Endothelial cell of umbilical vein (primary cell): Measurements from ENCODE around the gene WDR5. TPM values are rescaled to one million over a fixed set of nuclear protein-coding genes. Genes with fewer than 3 reads are reported as not detected.

Experiments
- BruUV-seq: library from RNA; stranded (reverse); fragments of 400-500 nt; replicated peaks from 2 replicates; lab custom pipeline; 2021; lab: Mats Ljungman, UMichigan
- CTCF ChIA-PET: fragments of 300-600, 350-600 bp; sonication (Branson Sonifier 250); formaldehyde crosslinking; loops from one replicate; lab custom pipeline; 2021; ENCODE audit warnings: antibody characterized with exemption, inconsistent platforms; lab: Charles Lee
- POLR2A ChIA-PET: fragments of 300-600, 350-600 bp; sonication (Branson Sonifier 250); formaldehyde crosslinking; loops from one replicate; lab custom pipeline; 2021; ENCODE audit warnings: antibody characterized with exemption, inconsistent platforms; lab: Charles Lee
- DNase-seq: peaks from one replicate; pipeline ENCODE4 v3.0.0-alpha.2; 2011; ENCODE audit warnings: low read depth, low spot score
- FAIRE-seq: peaks from 2 replicates; lab custom pipeline; 2011; peaks lifted over from hg19 to GRCh38; lab: Jason Lieb, UNC
- H2AFZ ChIP-seq: 2 replicates; pipeline ENCODE4 v1.6.0; 2012; ENCODE audit warnings: low read depth, low read length, control low read depth, inconsistent platforms
- H3K27ac ChIP-seq: 2 replicates; pipeline ENCODE4 v1.5.1; 2011; ENCODE audit warnings: low read depth, mild to moderate bottlenecking, control low read depth, low read length, moderate library complexity; ENCODE audit not compliant: insufficient read depth
- H3K27me3 ChIP-seq, 2 experiments: 2 replicates each; pipeline versions ENCODE4 v1.6.0 to v1.6.1; 2011; ENCODE audit warnings: low read length in 2 of 2, mixed read lengths in 1 of 2; ENCODE audit not compliant: control insufficient read depth in 2 of 2, insufficient read depth in 2 of 2
- H3K36me3 ChIP-seq, 2 experiments: 2 replicates in 1 of 2; 3 replicates in 1 of 2; pipeline ENCODE4 v1.5.1; 2011; ENCODE audit warnings: low read length in 2 of 2, mild to moderate bottlenecking in 1 of 2, moderate library complexity in 1 of 2; ENCODE audit not compliant: control insufficient read depth in 2 of 2, insufficient read depth in 2 of 2; ENCODE audit errors: extremely low read depth in 1 of 2
- H3K4me1 ChIP-seq: 3 replicates; pipeline ENCODE4 v1.5.1; 2011; ENCODE audit warnings: mild to moderate bottlenecking, low read length; ENCODE audit not compliant: control insufficient read depth, insufficient read depth; ENCODE audit errors: extremely low read depth
- H3K4me2 ChIP-seq: 2 replicates; pipeline ENCODE4 v1.6.1; 2011; ENCODE audit warnings: low read length, control low read depth, mixed read lengths; ENCODE audit not compliant: insufficient read depth
- H3K4me3 ChIP-seq, 3 experiments: fragments of 200-600 bp in 1 of 3; sonication (generic), shearing (Covaris generic) in 1 of 3; replicated peaks in 1 of 3; 2 replicates each; pipeline ENCODE4 v1.5.1; 2011 to 2016; ENCODE audit warnings: control low read depth in 3 of 3, low read length in 3 of 3, mild to moderate bottlenecking in 2 of 3, inconsistent platforms in 1 of 3, low read depth in 1 of 3, moderate library complexity in 1 of 3; ENCODE audit not compliant: insufficient read depth in 1 of 3
- H3K79me2 ChIP-seq: 2 replicates; pipeline ENCODE4 v1.6.0; 2012; ENCODE audit warnings: low read length, inconsistent platforms; ENCODE audit not compliant: control insufficient read depth, insufficient read depth
- H3K9ac ChIP-seq: replicated peaks from 2 replicates; pipeline ENCODE3; 2011; ENCODE audit warnings: low read length, control low read depth; ENCODE audit not compliant: insufficient read depth; ENCODE audit errors: extremely low read depth
- H3K9me1 ChIP-seq: replicated peaks from 3 replicates; pipeline ENCODE4 v1.6.0; 2011; ENCODE audit warnings: mild to moderate bottlenecking, low read length; ENCODE audit not compliant: control insufficient read depth, insufficient read depth; ENCODE audit errors: extremely low read depth
- H3K9me3 ChIP-seq: replicated peaks from 2 replicates; pipeline ENCODE4 v1.5.1; 2012; ENCODE audit warnings: low read length, inconsistent platforms; ENCODE audit not compliant: control insufficient read depth, insufficient read depth
- H4K20me1 ChIP-seq: replicated peaks from 2 replicates; pipeline ENCODE3; 2011; ENCODE audit warnings: mild to moderate bottlenecking, low read length; ENCODE audit not compliant: control insufficient read depth, insufficient read depth; ENCODE audit errors: extremely low read depth
- CTCF ChIP-seq, 2 donors: IDR thresholded peaks; 1 replicate in 1 of 2; 2 replicates in 1 of 2; pipeline ENCODE4 v1.5.1; 2011; ENCODE audit warnings: low read length in 2 of 2, mild to moderate bottlenecking in 2 of 2, moderate library complexity in 2 of 2, control low read depth in 1 of 2, inconsistent platforms in 1 of 2, low read depth in 1 of 2; ENCODE audit not compliant: insufficient read depth in 1 of 2; ENCODE audit errors: extremely low read depth in 1 of 2
- EZH2 ChIP-seq: IDR thresholded peaks from 2 replicates; pipeline ENCODE4 v1.6.1; 2012; ENCODE audit warnings: borderline replicate concordance, low read depth, mild to moderate bottlenecking, moderate library complexity, low read length, inconsistent platforms; ENCODE audit not compliant: severe bottlenecking
- FOS ChIP-seq: IDR thresholded peaks from 2 replicates; pipeline ENCODE4 v1.6.1; 2011; ENCODE audit warnings: mild to moderate bottlenecking, low read length, moderate library complexity, borderline replicate concordance; ENCODE audit not compliant: insufficient read depth
- GATA2 ChIP-seq: IDR thresholded peaks from 2 replicates; pipeline ENCODE4 v1.7.0; 2011; ENCODE audit warnings: low read depth, mild to moderate bottlenecking, moderate library complexity, mixed read lengths, low read length; ENCODE audit not compliant: insufficient read length, insufficient read depth
- JUN ChIP-seq: IDR thresholded peaks from 2 replicates; pipeline ENCODE4 v1.6.1; 2011; ENCODE audit warnings: borderline replicate concordance, low read depth; ENCODE audit not compliant: insufficient read length, insufficient read depth
- MAX ChIP-seq: IDR thresholded peaks from 2 replicates; pipeline ENCODE4 v1.6.1; 2011; ENCODE audit not compliant: insufficient read depth, insufficient read length
- MYC ChIP-seq: IDR thresholded peaks from one replicate; pipeline ENCODE4 v1.6.1; 2011; ENCODE audit warnings: mild to moderate bottlenecking, low read depth, low read length
- POLR2A ChIP-seq: IDR thresholded peaks from 2 replicates; pipeline ENCODE4 v1.6.1; 2012; ENCODE audit warnings: low read depth, mild to moderate bottlenecking, control low read depth, low read length
- POLR2AphosphoS5 ChIP-seq: IDR thresholded peaks from 2 replicates; pipeline ENCODE4 v1.6.1; 2012; ENCODE audit warnings: low read depth, mild to moderate bottlenecking, control low read depth, low read length, moderate library complexity; ENCODE audit not compliant: insufficient read depth
- dilution Hi-C: fragments of 300-500 bp; cut with MboI; formaldehyde crosslinking; loops from one replicate; pipeline ENCODE4 v1.15.0; 2019; ENCODE audit warnings: low sequenced_read_pairs; ENCODE audit not compliant: extremely low pct_ligation_motif_present
- intact Hi-C: fragments of 100-400 bp; cut with micrococcal nuclease; formaldehyde crosslinking; loops from one replicate; pipeline ENCODE4 v1.10.0; 2022
- polyA plus RNA-seq, 4 experiments: library from polyadenylated mRNA; depleted of rRNA in 3 of 4; stranded (reverse) in 3 of 4; unstranded in 1 of 4; fragments of >200 nt; gene quantifications; 2 replicates each; pipeline versions ENCODE4 v1.2.1 to v1.2.3, GENCODE V29; 2011 to 2012; ENCODE audit warnings: missing spikeins in 1 of 4
- total RNA-seq: library from RNA; stranded (reverse); gene quantifications from 2 replicates; pipeline ENCODE4 v1.2.3, GENCODE V29; 2021

Gene WDR5
- total and polyA plus RNA-seq, 2 donors (not counting 3 experiments of a cell fraction or from before 2014, with no cell fraction given), result 32.1 to 42.5 TPM

DNA sequence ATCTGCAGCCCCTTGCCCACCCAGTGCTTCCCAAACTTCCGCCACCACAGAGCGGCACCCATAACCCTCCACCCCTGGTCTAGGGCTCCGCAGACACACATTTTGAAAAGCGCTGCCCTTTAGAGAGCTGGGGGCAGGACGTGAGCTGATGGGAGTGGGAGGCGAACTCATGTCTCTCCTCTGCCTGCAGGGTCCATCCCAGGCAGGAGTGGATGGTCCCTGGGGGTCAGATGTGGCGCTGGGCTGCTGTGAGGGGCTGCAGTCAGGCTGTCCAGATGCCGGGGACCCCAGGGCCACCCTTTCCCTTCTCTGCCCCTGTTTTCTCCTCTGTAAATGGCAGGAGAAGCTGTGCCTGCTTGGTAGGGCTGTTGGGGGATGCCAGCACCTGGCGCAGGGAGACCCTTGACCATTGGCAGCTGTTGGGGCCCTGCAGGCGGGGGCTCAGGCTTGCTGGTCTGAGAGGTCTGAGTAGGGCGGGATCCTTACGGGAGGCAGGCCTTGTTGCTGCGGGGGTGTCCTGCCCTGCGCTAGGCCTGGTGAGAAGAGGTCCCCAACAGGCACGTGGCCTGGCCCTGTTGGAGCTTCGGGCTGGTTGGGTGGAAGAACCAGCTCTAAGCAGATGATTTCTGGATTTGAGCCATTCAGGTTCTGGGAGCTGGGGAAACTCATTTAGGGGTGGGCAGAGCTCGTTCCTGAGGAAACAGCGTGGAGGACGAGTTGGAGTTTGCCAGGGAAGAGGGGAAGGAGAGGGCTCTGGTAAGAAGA, 38.8 kb downstream of the WDR5 start:
- Histone ChIP-seq H3K9ac (no peak overlapping the region), H3K36me3 (no peaks in the 10 kb centered on the region), H3K27me3 (peaks cover 2 to 3% of the 10 kb centered on the region in 2 experiments), H3K79me2 (no peaks in the 10 kb centered on the region), H3K4me1 (no peaks in the 10 kb centered on the region), H4K20me1 (no peaks in the 10 kb centered on the region), H2AFZ (no peak overlapping the region), H3K27ac (no peak overlapping the region), H3K9me1 (no peaks in the 10 kb centered on the region), H3K9me3 (no peaks in the 10 kb centered on the region), H3K4me3 (no peak overlapping the region), H3K4me2 (no peak overlapping the region)
- no TSS peak for BruUV-seq
- dilution Hi-C loops, result no loop called here
- DNase-seq (no peak), FAIRE-seq (no peak)
- intact Hi-C loops, result no loop called here
- no peak for TF ChIP-seq GATA2
- POLR2A ChIA-PET, result interaction anchor here (0.7 kb wide), 1 partner anchor 504 kb away, joined by 4 read pairs; no protein-coding TSS in a partner anchor
- CTCF ChIA-PET, result interaction anchor here (1.0 to 3.5 kb wide), 5 partner anchors 230 to 275 kb away, joined by 3 to 38 read pairs (median 5); no protein-coding TSS in a partner anchor

DNA sequence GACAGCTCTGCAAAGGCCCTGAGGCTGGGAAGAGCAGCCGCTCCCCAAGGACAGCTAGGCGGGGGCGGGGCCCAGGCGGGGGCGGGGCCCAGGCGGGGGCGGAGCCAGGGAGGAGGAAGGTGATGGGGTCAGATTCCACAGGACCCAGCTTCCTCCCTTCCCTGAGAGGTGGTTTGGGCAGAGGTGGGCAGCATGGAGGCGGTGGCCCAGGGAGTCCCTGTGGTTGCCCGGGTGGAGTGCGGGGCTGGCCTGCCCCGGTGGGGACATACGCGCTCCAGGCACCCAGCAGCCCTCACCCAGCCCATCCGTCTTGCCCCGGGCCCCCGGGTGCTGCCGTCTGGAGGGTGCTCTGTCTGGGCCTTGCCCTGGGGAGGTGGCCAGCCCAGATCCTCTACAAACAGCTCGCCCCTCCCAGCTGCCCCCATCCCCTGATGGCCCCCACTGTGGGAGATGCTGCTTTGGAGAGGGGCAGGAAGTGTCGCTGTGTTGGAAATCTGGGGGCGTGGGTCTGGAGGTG, 39.5 kb downstream of the WDR5 start:
- intact Hi-C loops (no loop called here), dilution Hi-C loops (no loop called here)
- no peak for FAIRE-seq
- Histone ChIP-seq H3K27me3 (peaks cover 2 to 3% of the 10 kb centered on the region in 2 experiments), H3K36me3 (no peaks in the 10 kb centered on the region), H3K4me2 (no peak overlapping the region), H2AFZ (no peak overlapping the region), H3K9me3 (no peaks in the 10 kb centered on the region), H3K27ac (no peak overlapping the region), H3K4me1 (no peaks in the 10 kb centered on the region), H3K4me3 (no peak overlapping the region), H3K9me1 (no peaks in the 10 kb centered on the region), H3K9ac (no peak overlapping the region), H4K20me1 (no peaks in the 10 kb centered on the region), H3K79me2 (no peaks in the 10 kb centered on the region)
- no peak for DNase-seq
- no TSS peak for BruUV-seq
- POLR2A ChIA-PET, result interaction anchor here (0.7 kb wide), 1 partner anchor 503 kb away, joined by 4 read pairs; no protein-coding TSS in a partner anchor
- no peak for TF ChIP-seq CTCF (IDR thresholded peaks at IDR 0.05; ENCODE audit: extremely low read depth in 1 of 2, insufficient read depth in 1 of 2, low read depth in 1 of 2, low read length in 2 of 2)
- TF ChIP-seq GATA2, result no peak
- no peak for TF ChIP-seq JUN
- no peak for TF ChIP-seq MYC
- TF ChIP-seq MAX, result no peak
- no peak for TF ChIP-seq EZH2
- no peak for TF ChIP-seq FOS
- no peak for TF ChIP-seq POLR2A
- no peak for TF ChIP-seq POLR2AphosphoS5
- CTCF ChIA-PET, result interaction anchor here (0.7 to 3.5 kb wide), 6 partner anchors 10 to 274 kb away, joined by 3 to 38 read pairs (median 4); no protein-coding TSS in a partner anchor
